ENCODE data around the gene HDAC4.

Gene HDAC4

GRCh38 chr2:239305222-239305575 lies 95.6 kb downstream of the HDAC4 start:
- no peak for TF ChIP-seq ZNF837 (tag by site-specific recombination; IDR thresholded peaks at IDR 0.05)
- TF ChIP-seq PRDM4 (tag by site-specific recombination; IDR thresholded peaks at IDR 0.05), result no peak
- no peak for TF ChIP-seq ZNF223 (tag by site-specific recombination; IDR thresholded peaks at IDR 0.05)
- TF ChIP-seq SP7 (tag by site-specific recombination; IDR thresholded peaks at IDR 0.05), result no peak
- no peak for TF ChIP-seq ZNF140 (tag by site-specific recombination; IDR thresholded peaks at IDR 0.05)
- TF ChIP-seq HOXC10 (CRISPR knock-in tag; IDR thresholded peaks at IDR 0.05), result no peak
- no peak for TF ChIP-seq SP2 (tag by site-specific recombination; IDR thresholded peaks at IDR 0.05)
- TF ChIP-seq ZNF350 (tag by site-specific recombination; IDR thresholded peaks at IDR 0.05), result no peak
- Histone ChIP-seq H3K36me3 (ENCODE audit: control insufficient read depth in 2 of 2, insufficient read depth in 1 of 2, low read length in 2 of 2) (no peaks in the 10 kb centered on the region), H3K4me3 (ENCODE audit: low read depth, low read length) (no peak overlapping the region), H3K9me3 (ENCODE audit: control insufficient read depth, insufficient read depth, low read depth, low read length) (no peaks in the 10 kb centered on the region), H3K27ac (ENCODE audit: extremely low read depth, low read depth, low read length) (no peak overlapping the region), H3K4me1 (ENCODE audit: control insufficient read depth, insufficient read depth, low read length) (peaks cover 5% of the 10 kb centered on the region)
- POLR2A ChIA-PET, result no interaction called here
- CTCF ChIA-PET, result no interaction called here

- ChIA-PET CTCF (no interaction called here), POLR2A (no interaction called here)
- no peak for TF ChIP-seq ZSCAN30 (tag by site-specific recombination; IDR thresholded peaks at IDR 0.05)
- TF ChIP-seq ZNF692 (tag by site-specific recombination; IDR thresholded peaks at IDR 0.05), result no peak
- no peak for TF ChIP-seq ZNF624 (tag by site-specific recombination; IDR thresholded peaks at IDR 0.05)
- no peak for TF ChIP-seq ZBTB11 (tag by site-specific recombination; conservative IDR thresholded peaks at IDR 0.05; ENCODE audit: low read depth)
- TF ChIP-seq ZBTB8A (tag by site-specific recombination; IDR thresholded peaks at IDR 0.05), result no peak
- no peak for TF ChIP-seq ELK4 (IDR thresholded peaks at IDR 0.05; ENCODE audit: borderline replicate concordance, low read depth, low read length)
- TF ChIP-seq SALL2 (tag by site-specific recombination; IDR thresholded peaks at IDR 0.05; ENCODE audit: borderline replicate concordance), result no peak
- TF ChIP-seq ZSCAN18 (tag by site-specific recombination; IDR thresholded peaks at IDR 0.05), result no peak
- no peak for TF ChIP-seq TCF7L2 (IDR thresholded peaks at IDR 0.05; ENCODE audit: borderline replicate concordance, low read depth, low read length)
- no peak for TF ChIP-seq ZNF146 (tag by site-specific recombination; IDR thresholded peaks at IDR 0.05)
- no peak for TF ChIP-seq ZBTB21 (tag by site-specific recombination; IDR thresholded peaks at IDR 0.05)
- TF ChIP-seq HOXA7 (CRISPR knock-in tag; IDR thresholded peaks at IDR 0.05; ENCODE audit: borderline replicate concordance), result no peak
- TF ChIP-seq ZNF280C (tag by site-specific recombination; IDR thresholded peaks at IDR 0.05), result no peak
- TF ChIP-seq ZNF791 (tag by site-specific recombination; IDR thresholded peaks at IDR 0.05), result no peak
- no peak for TF ChIP-seq ZNF514 (tag by site-specific recombination; IDR thresholded peaks at IDR 0.05)
- no peak for TF ChIP-seq ZNF2 (tag by site-specific recombination; IDR thresholded peaks at IDR 0.05)
- no peak overlapping the region for H3K4me3 ChIP-seq (ENCODE audit: low read depth, low read length)
- no peaks in the 10 kb centered on the region for H3K36me3 ChIP-seq (ENCODE audit: control insufficient read depth in 2 of 2, insufficient read depth in 1 of 2, low read length in 2 of 2)
- H3K4me1 ChIP-seq (ENCODE audit: control insufficient read depth, insufficient read depth, low read length), result peaks cover 5% of the 10 kb centered on the region
- H3K9me3 ChIP-seq (ENCODE audit: control insufficient read depth, insufficient read depth, low read depth, low read length), result no peaks in the 10 kb centered on the region
- no peak overlapping the region for H3K27ac ChIP-seq (ENCODE audit: extremely low read depth, low read depth, low read length)
Measured at GRCh38 chr2:239304533-239305221, 96.1 kb downstream of the HDAC4 start.
